NCI-H1436 treated with DMSO at 0.1 percent for 48 hours (cell line): ENCODE measurements around the gene DLGAP1.

Experiments
- DNase-seq: peaks from one replicate; lab custom pipeline; 2025; lab: John Stamatoyannopoulos, UW

The DLGAP1 gene

GRCh38 chr18:4241090-4241617 lies 214.0 kb downstream of the DLGAP1 start:
- DNase-seq: no peak

- DNase-seq: no peak
Measured at GRCh38 chr18:4238966-4239365, 216.1 kb downstream of the DLGAP1 start.

- no peak for DNase-seq
Measured at GRCh38 chr18:4237664-4238041, 217.5 kb downstream of the DLGAP1 start.

GRCh38 chr18:4236940-4237663 lies 218.0 kb downstream of the DLGAP1 start:
- DNase-seq: no peak

- no peak for DNase-seq
Measured at GRCh38 chr18:4233468-4233867, 221.6 kb downstream of the DLGAP1 start.

- no peak for DNase-seq
Measured at GRCh38 chr18:4232656-4233055, 222.5 kb downstream of the DLGAP1 start.

GRCh38 chr18:4231260-4231659 lies 223.8 kb downstream of the DLGAP1 start:
- no peak for DNase-seq

GRCh38 chr18:4230450-4231168 lies 224.5 kb downstream of the DLGAP1 start:
- no peak for DNase-seq

- DNase-seq: no peak
Measured at GRCh38 chr18:4224031-4224704, 230.9 kb downstream of the DLGAP1 start.

- DNase-seq: no peak
Measured at GRCh38 chr18:4211111-4211837, 243.8 kb downstream of the DLGAP1 start.

GRCh38 chr18:4208366-4208765 lies 246.7 kb downstream of the DLGAP1 start:
- no peak for DNase-seq

GRCh38 chr18:4207383-4207985 lies 247.6 kb downstream of the DLGAP1 start:
- no peak for DNase-seq

GRCh38 chr18:4204438-4204720 lies 250.7 kb downstream of the DLGAP1 start:
- DNase-seq: no peak

GRCh38 chr18:4203568-4204437 lies 251.3 kb downstream of the DLGAP1 start:
- DNase-seq: no peak

GRCh38 chr18:4200399-4200798 lies 254.7 kb downstream of the DLGAP1 start:
- DNase-seq: no peak

- no peak for DNase-seq
Measured at GRCh38 chr18:4198956-4199355, 256.2 kb downstream of the DLGAP1 start.

- DNase-seq: no peak
Measured at GRCh38 chr18:4196351-4196750, 258.8 kb downstream of the DLGAP1 start.

GRCh38 chr18:4193086-4193485 lies 262.0 kb downstream of the DLGAP1 start:
- no peak for DNase-seq

- DNase-seq: no peak
Measured at GRCh38 chr18:4181882-4182568, 273.1 kb downstream of the DLGAP1 start.

GRCh38 chr18:4181086-4181485 lies 274.0 kb downstream of the DLGAP1 start:
- DNase-seq: no peak
